IPS DF 6.9 (cell line): ENCODE results near the gene EHBP1.

Source experiments
- DNase-seq: peaks from one replicate; pipeline ENCODE4 v3.0.0-alpha.2; 2013; ENCODE audit warnings: low read depth, low spot score
- H3K27ac ChIP-seq: one replicate; pipeline ENCODE4 v1.5.1; 2013; ENCODE audit warnings: low read length, control low read depth
- H3K27me3 ChIP-seq: 2 replicates; pipeline ENCODE4 v1.6.1; 2013; ENCODE audit warnings: mild to moderate bottlenecking, low read length; ENCODE audit not compliant: control insufficient read depth, insufficient read depth
- H3K36me3 ChIP-seq: 2 replicates; pipeline ENCODE4 v1.6.1; 2013; ENCODE audit warnings: low read length; ENCODE audit not compliant: control insufficient read depth, insufficient read depth
- H3K4me1 ChIP-seq: 2 replicates; pipeline ENCODE4 v1.6.1; 2013; ENCODE audit warnings: low read length; ENCODE audit not compliant: control insufficient read depth, insufficient read depth
- H3K4me3 ChIP-seq: 2 replicates; pipeline ENCODE4 v1.5.1; 2013; ENCODE audit warnings: mild to moderate bottlenecking, low read length
- H3K9me3 ChIP-seq: 2 replicates; pipeline ENCODE4 v1.6.1; 2013; ENCODE audit warnings: low read length, inconsistent platforms; ENCODE audit not compliant: control insufficient read depth, insufficient read depth
- WGBS: extraction: QIAGEN DNeasy Blood & Tissue Kit; methylation state at CpG from one replicate; pipeline ENCODE4 v1.1.7; 2013; ENCODE audit warnings: mixed read lengths, missing lambda C conversion rate; ENCODE audit not compliant: insufficient read length, insufficient coverage; 5-methylcytosine and 5-hydroxymethylcytosine counted together

The EHBP1 gene

DNA sequence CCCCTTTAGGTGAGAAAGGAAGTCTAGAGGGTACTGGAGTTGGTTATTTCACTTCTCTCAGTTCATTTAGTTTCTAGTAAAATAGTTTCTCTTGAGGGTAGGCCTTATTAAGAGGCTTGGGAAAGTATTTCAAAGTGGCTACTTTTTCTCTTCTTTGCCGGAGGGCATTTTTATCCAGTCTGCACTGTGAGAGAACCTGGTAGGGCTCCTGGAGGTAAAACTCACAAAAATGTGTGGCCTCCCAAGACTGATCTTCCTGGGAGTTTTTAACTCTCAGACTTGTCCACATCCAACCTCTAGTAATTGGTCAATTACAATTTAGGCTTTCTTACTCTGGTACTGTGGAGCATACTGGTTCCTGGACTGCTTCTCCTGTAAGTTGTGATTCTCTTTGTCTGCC is 28.0 kb downstream of the EHBP1 start:
- Histone ChIP-seq H3K27ac (no peak overlapping the region), H3K4me3 (no peak overlapping the region), H3K36me3 (no peaks in the 10 kb centered on the region), H3K9me3 (no peaks in the 10 kb centered on the region), H3K27me3 (no peaks in the 10 kb centered on the region), H3K4me1 (peaks cover 5% of the 10 kb centered on the region)
- no CpG with 5 or more reads among the region's 1 CpG for WGBS
- no peak for DNase-seq

- H3K27ac ChIP-seq, result no peak overlapping the region
- H3K27me3 ChIP-seq, result no peaks in the 10 kb centered on the region
- H3K9me3 ChIP-seq, result no peaks in the 10 kb centered on the region
- no peak overlapping the region for H3K4me3 ChIP-seq
- no peak for DNase-seq
- H3K4me1 ChIP-seq, result peaks cover 5% of the 10 kb centered on the region
- H3K36me3 ChIP-seq, result no peaks in the 10 kb centered on the region
- no CpG with 5 or more reads among the region's 6 CpGs for WGBS
Measured at GRCh38 chr2:62736899-62737559, 31.5 kb downstream of the EHBP1 start.

- H3K4me3 ChIP-seq, result no peak overlapping the region
- peaks cover 5% of the 10 kb centered on the region for H3K4me1 ChIP-seq
- no peaks in the 10 kb centered on the region for H3K36me3 ChIP-seq
- H3K9me3 ChIP-seq, result no peaks in the 10 kb centered on the region
- WGBS, result no CpG with 5 or more reads among the region's 2 CpGs
- no peaks in the 10 kb centered on the region for H3K27me3 ChIP-seq
- H3K27ac ChIP-seq, result no peak overlapping the region
- no peak for DNase-seq
Measured at GRCh38 chr2:62738981-62739936, 33.7 kb downstream of the EHBP1 start.

DNA sequence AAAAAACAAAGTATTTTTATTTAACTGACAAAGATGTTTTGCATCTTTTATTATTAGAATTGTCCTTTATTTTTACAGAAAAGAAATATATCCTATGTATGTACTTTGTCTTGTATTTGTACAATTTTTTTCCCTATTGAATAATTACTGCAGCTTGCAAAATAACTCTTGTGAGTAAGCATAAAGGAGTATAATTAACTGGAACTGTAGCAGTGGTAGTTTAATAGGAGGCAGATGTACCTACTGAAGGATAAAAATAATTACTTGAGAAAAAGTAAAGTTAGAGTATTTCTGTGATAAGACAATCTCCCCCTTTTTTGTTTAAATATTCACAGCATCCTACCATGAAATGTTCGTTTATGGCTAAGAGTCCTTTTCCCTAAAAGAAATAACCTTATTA is 34.7 kb downstream of the EHBP1 start:
- Histone ChIP-seq H3K27ac (no peak overlapping the region), H3K27me3 (no peaks in the 10 kb centered on the region), H3K36me3 (no peaks in the 10 kb centered on the region), H3K9me3 (no peaks in the 10 kb centered on the region), H3K4me3 (no peak overlapping the region), H3K4me1 (peaks cover 4% of the 10 kb centered on the region)
- DNase-seq, result no peak
- no CpG with 5 or more reads among the region's 1 CpG for WGBS

GRCh38 chr2:62741127-62741526 is 35.6 kb downstream of the EHBP1 start:
- WGBS, result no CpG with 5 or more reads among the region's 3 CpGs
- no peak overlapping the region for H3K27ac ChIP-seq
- H3K4me1 ChIP-seq, result peaks cover 4% of the 10 kb centered on the region
- H3K36me3 ChIP-seq, result no peaks in the 10 kb centered on the region
- no peak for DNase-seq
- H3K4me3 ChIP-seq, result no peak overlapping the region
- H3K9me3 ChIP-seq, result no peaks in the 10 kb centered on the region
- no peaks in the 10 kb centered on the region for H3K27me3 ChIP-seq

DNA sequence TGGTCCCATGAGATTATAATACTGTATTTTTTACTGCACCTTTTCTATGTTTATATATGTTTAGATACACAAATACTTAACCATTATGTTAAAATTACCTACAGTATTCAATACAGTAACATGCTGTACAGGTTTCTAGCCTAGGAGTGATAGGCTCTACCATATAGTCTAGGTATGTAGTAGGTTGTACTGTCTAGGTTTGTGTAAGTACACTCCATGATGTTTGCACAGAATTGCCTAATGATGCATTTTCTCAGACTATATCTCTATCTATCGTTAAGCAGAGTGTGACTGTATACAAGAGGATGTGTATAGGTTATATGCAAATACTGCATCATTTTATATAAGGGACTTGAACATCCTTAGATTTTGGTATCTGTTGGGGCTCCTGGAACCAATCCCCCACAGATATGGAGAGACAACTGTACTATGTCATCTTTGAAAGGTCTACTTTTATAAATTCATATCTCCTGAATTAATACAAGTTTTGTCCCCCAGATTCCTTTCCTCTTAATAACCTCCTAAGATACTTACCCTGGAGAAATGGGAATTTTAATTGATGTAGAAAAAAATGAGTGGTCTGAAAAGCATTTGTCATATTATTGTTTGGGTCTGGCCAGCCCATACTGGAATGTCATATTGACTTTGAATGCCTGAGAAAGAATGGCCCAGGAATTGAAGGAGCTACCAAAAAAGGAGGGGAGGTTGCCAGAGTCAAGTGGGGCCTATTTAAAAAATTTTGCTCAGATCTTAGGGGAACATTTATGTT is 36.6 kb downstream of the EHBP1 start:
- Histone ChIP-seq H3K4me3 (no peak overlapping the region), H3K9me3 (no peaks in the 10 kb centered on the region), H3K4me1 (peaks cover 4% of the 10 kb centered on the region), H3K36me3 (no peaks in the 10 kb centered on the region), H3K27me3 (no peaks in the 10 kb centered on the region), H3K27ac (no peak overlapping the region)
- DNase-seq, result no peak
- whole genome bisulfite sequencing, result no CpG with 5 or more reads among the region's 1 CpG

GRCh38 chr2:62743506-62743905 is 38.0 kb downstream of the EHBP1 start:
- H3K9me3 ChIP-seq, result no peaks in the 10 kb centered on the region
- WGBS, result no CpG with 5 or more reads among the region's 2 CpGs
- no peaks in the 10 kb centered on the region for H3K36me3 ChIP-seq
- H3K4me1 ChIP-seq, result peaks cover 1% of the 10 kb centered on the region; the same call in 1 of the 2 replicates
- H3K27ac ChIP-seq, result no peak overlapping the region
- no peaks in the 10 kb centered on the region for H3K27me3 ChIP-seq
- no peak overlapping the region for H3K4me3 ChIP-seq
- DNase-seq, result no peak

- no peaks in the 10 kb centered on the region for H3K36me3 ChIP-seq
- no peaks in the 10 kb centered on the region for H3K9me3 ChIP-seq
- no peaks in the 10 kb centered on the region for H3K27me3 ChIP-seq
- WGBS, result no CpG with 5 or more reads among the region's 3 CpGs
- H3K4me3 ChIP-seq, result no peak overlapping the region
- no peak for DNase-seq
- H3K27ac ChIP-seq, result no peak overlapping the region
- H3K4me1 ChIP-seq, result peaks cover 1% of the 10 kb centered on the region; the same call in 1 of the 2 replicates
Measured at GRCh38 chr2:62744603-62745002, 39.1 kb downstream of the EHBP1 start.

DNA sequence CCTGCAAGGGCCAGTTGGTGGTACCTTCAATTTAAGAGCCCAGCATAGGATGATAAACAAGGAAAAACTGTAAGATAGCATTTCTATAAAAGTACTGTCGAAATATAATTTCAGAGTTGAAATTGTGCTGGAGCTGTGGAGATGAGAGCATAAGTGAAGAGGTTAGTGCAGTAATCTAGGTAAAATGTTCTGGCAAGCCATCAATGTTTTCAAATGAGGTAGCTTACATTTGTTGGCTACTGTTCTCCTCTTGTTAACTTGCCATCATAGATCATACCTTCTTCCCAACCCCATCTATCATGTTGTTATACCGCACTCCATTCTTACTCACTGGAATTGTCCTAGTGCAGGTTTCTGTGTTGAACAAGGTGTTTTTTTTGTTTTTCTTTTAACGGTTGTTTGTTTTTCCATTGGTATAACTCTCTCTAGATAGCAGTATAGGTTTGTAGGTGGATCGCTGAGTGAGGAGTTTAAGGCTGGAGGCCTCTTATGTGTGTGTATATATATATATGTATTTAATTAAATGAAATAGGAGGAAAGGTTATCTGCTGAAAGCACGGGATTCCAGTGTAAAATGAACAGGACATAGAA is 40.5 kb downstream of the EHBP1 start:
- no peak for DNase-seq
- H3K4me1 ChIP-seq, result peaks cover 1% of the 10 kb centered on the region; the same call in 1 of the 2 replicates
- no peak overlapping the region for H3K27ac ChIP-seq
- H3K4me3 ChIP-seq, result no peak overlapping the region
- no peaks in the 10 kb centered on the region for H3K27me3 ChIP-seq
- H3K36me3 ChIP-seq, result no peaks in the 10 kb centered on the region
- no peaks in the 10 kb centered on the region for H3K9me3 ChIP-seq
- WGBS, result no CpG with 5 or more reads among the region's 5 CpGs

- H3K4me3 ChIP-seq, result no peak overlapping the region
- WGBS, result no CpG with 5 or more reads among the region's 2 CpGs
- H3K4me1 ChIP-seq, result peaks cover 1% of the 10 kb centered on the region; the same call in 1 of the 2 replicates
- H3K9me3 ChIP-seq, result no peaks in the 10 kb centered on the region
- no peaks in the 10 kb centered on the region for H3K27me3 ChIP-seq
- DNase-seq, result no peak
- H3K36me3 ChIP-seq, result no peaks in the 10 kb centered on the region
- H3K27ac ChIP-seq, result no peak overlapping the region
Measured at GRCh38 chr2:62747169-62747568, 41.7 kb downstream of the EHBP1 start.
